ENCODE data around the gene WFDC1.
A peak's percentile ranks its signal among the peaks of the same experiment; 100 is the strongest.

Gene WFDC1

DNA sequence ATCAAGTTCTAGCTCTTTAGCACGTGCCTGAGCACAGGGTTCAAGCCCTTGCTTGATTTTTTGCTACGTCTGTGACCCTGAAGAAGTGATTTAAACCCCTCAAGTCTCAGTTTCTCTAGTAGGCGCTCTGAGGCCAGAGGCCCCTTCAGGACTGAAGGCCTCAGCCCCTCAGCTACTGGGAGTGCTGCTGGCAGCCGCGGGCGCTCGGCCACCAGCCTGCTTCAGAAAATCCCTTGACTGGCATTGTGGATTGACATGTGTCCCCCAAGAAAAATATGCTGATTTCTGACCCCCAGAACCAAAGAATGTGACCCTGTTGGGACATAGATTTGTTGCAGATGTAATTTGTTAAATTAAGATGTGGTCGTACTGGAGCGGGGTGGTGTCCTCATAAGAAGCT, 20.2 kb upstream of the WFDC1 start:
- Histone ChIP-seq H3K36me3 (ENCODE audit: insufficient read depth, low read length) (no peaks in the 10 kb centered on the region), H3K4me1 (ENCODE audit: insufficient read depth, low read length, poor library complexity, severe bottlenecking) (no peaks in the 10 kb centered on the region), H3K4me2 (ENCODE audit: low read depth, low read length, poor library complexity, severe bottlenecking) (no peak overlapping the region), H3K4me3 (ENCODE audit: low read length, poor library complexity, severe bottlenecking) (no peak overlapping the region), H4K20me1 (ENCODE audit: insufficient read depth, low read length, poor library complexity, severe bottlenecking) (no peaks in the 10 kb centered on the region), H3K9me2 (replicated peaks; ENCODE audit: low read depth, low read length) (no peaks in the 10 kb centered on the region), H3F3A (ENCODE audit: low read depth) (no peaks in the 10 kb centered on the region), H3K9ac (ENCODE audit: low read depth, low read length, poor library complexity, severe bottlenecking) (no peak overlapping the region), H3K9me3 (ENCODE audit: insufficient read depth, low read depth, low read length) (no peaks in the 10 kb centered on the region), H2AFZ (ENCODE audit: low read length) (no peak overlapping the region), H3K27me3 (ENCODE audit: insufficient read depth, low read length, poor library complexity, severe bottlenecking) (no peaks in the 10 kb centered on the region), H3K79me2 (ENCODE audit: insufficient read depth, low read length) (no peaks in the 10 kb centered on the region)
- TF ChIP-seq, protein P1, sequence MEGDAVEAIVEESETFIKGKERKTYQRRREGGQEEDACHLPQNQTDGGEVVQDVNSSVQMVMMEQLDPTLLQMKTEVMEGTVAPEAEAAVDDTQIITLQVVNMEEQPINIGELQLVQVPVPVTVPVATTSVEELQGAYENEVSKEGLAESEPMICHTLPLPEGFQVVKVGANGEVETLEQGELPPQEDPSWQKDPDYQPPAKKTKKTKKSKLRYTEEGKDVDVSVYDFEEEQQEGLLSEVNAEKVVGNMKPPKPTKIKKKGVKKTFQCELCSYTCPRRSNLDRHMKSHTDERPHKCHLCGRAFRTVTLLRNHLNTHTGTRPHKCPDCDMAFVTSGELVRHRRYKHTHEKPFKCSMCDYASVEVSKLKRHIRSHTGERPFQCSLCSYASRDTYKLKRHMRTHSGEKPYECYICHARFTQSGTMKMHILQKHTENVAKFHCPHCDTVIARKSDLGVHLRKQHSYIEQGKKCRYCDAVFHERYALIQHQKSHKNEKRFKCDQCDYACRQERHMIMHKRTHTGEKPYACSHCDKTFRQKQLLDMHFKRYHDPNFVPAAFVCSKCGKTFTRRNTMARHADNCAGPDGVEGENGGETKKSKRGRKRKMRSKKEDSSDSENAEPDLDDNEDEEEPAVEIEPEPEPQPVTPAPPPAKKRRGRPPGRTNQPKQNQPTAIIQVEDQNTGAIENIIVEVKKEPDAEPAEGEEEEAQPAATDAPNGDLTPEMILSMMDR (conservative IDR thresholded peaks at IDR 0.05; ENCODE audit: low read length): no peak
- no peak for TF ChIP-seq EZH2phosphoT487 (IDR thresholded peaks at IDR 0.05; ENCODE audit: borderline replicate concordance)

DNA sequence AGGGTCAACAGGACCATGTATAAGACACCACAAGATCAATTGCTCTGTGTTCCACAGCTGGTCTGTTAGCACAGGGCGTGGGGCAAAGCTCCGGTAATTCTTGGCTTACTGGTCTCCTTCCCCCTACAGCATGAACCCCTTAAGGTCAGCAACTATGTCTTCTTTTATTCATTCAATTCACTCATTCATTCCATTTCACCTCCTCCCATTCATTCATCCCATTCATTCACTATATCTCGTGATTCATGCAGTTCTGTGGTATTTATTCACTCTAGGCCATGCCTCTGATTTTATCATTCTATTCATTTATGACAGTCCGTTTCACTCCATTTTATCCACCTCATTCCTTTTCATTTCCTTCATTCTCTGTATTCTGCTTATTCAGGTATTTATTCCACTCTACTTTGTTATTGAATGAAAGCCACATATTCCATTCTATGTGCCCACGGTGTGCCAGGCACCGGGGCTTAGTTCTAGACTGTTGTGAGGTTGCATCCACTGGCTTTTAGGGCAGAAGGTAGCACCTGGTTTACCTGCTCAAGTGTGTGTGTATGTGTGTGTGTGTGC, 19.0 kb upstream of the WFDC1 start:
- Histone ChIP-seq H3K27me3 (ENCODE audit: insufficient read depth, low read length, poor library complexity, severe bottlenecking) (no peaks in the 10 kb centered on the region), H3K36me3 (ENCODE audit: insufficient read depth, low read length) (no peaks in the 10 kb centered on the region), H3K79me2 (ENCODE audit: insufficient read depth, low read length) (no peaks in the 10 kb centered on the region), H3K4me2 (ENCODE audit: low read depth, low read length, poor library complexity, severe bottlenecking) (no peak overlapping the region), H3F3A (ENCODE audit: low read depth) (no peaks in the 10 kb centered on the region), H4K20me1 (ENCODE audit: insufficient read depth, low read length, poor library complexity, severe bottlenecking) (no peaks in the 10 kb centered on the region), H3K9me2 (replicated peaks; ENCODE audit: low read depth, low read length) (no peaks in the 10 kb centered on the region), H3K4me3 (ENCODE audit: low read length, poor library complexity, severe bottlenecking) (no peak overlapping the region), H3K9me3 (ENCODE audit: insufficient read depth, low read depth, low read length) (no peaks in the 10 kb centered on the region), H2AFZ (ENCODE audit: low read length) (no peak overlapping the region), H3K9ac (ENCODE audit: low read depth, low read length, poor library complexity, severe bottlenecking) (no peak overlapping the region), H3K4me1 (ENCODE audit: insufficient read depth, low read length, poor library complexity, severe bottlenecking) (no peaks in the 10 kb centered on the region)
- TF ChIP-seq, protein P1 (conservative IDR thresholded peaks at IDR 0.05; ENCODE audit: low read length): no peak
- no peak for TF ChIP-seq EZH2phosphoT487 (IDR thresholded peaks at IDR 0.05; ENCODE audit: borderline replicate concordance)

DNA sequence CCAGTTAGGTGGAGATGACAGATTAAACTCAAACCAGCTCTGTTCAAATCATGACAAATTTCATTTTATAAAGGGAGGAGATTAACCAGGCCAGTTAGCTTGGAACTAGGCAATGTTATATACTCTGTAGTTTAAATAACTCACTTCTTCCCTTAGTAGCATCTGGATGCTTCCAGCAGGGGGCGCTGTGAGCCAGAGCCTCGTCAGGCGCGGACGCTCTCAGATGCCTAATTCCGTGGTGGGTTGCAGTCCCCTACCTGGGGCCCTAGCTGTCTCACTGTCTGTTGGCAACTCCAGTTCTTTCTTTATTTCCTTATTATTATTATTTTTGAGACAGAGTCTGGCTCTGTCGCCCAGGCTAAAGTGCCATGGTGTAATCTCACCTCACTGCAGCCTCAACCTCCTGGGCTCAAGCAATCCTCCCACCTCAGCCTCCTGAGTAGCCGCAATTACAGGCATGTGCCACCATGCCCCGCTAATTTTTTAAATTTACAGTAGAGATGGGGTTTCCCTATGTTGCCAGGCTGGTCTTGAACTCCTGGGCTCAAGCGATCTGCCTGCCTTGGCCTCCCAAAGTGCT, 17.3 kb upstream of the WFDC1 start:
- TF ChIP-seq, protein P1 (conservative IDR thresholded peaks at IDR 0.05; ENCODE audit: low read length): peak; percentile 87
- TF ChIP-seq EZH2phosphoT487 (IDR thresholded peaks at IDR 0.05; ENCODE audit: borderline replicate concordance): no peak
- Histone ChIP-seq H3K36me3 (ENCODE audit: insufficient read depth, low read length) (no peaks in the 10 kb centered on the region), H4K20me1 (ENCODE audit: insufficient read depth, low read length, poor library complexity, severe bottlenecking) (no peaks in the 10 kb centered on the region), H3K9ac (ENCODE audit: low read depth, low read length, poor library complexity, severe bottlenecking) (no peak overlapping the region), H3K4me1 (ENCODE audit: insufficient read depth, low read length, poor library complexity, severe bottlenecking) (no peaks in the 10 kb centered on the region), H3F3A (ENCODE audit: low read depth) (no peaks in the 10 kb centered on the region), H3K4me2 (ENCODE audit: low read depth, low read length, poor library complexity, severe bottlenecking) (no peak overlapping the region), H3K9me2 (replicated peaks; ENCODE audit: low read depth, low read length) (no peaks in the 10 kb centered on the region), H3K9me3 (ENCODE audit: insufficient read depth, low read depth, low read length) (no peaks in the 10 kb centered on the region), H2AFZ (ENCODE audit: low read length) (peak overlapping the region; percentile 6; the same call in 1 of the 2 replicates), H3K79me2 (ENCODE audit: insufficient read depth, low read length) (no peaks in the 10 kb centered on the region), H3K4me3 (ENCODE audit: low read length, poor library complexity, severe bottlenecking) (no peak overlapping the region), H3K27me3 (ENCODE audit: insufficient read depth, low read length, poor library complexity, severe bottlenecking) (no peaks in the 10 kb centered on the region)
